GM23338 (cell line): ENCODE data around the gene PTH2. TPM values are rescaled to one million over a fixed set of nuclear protein-coding genes. Genes with fewer than 3 reads are reported as not detected.

Experiments used
- ATAC-seq: fragments of 200-7000 bp; cut with Tn5 transposase; 3 replicates; pipeline ENCODE4 v1.9.1; 2020
- DNase-seq: peaks from one replicate; pipeline ENCODE4 v3.0.0-alpha.2; 2015; ENCODE audit warnings: low spot score
- H2AFZ ChIP-seq: fragments of 200-600 bp; sonication (generic); 2 replicates; pipeline ENCODE4 v1.8.0; 2016; ENCODE audit warnings: antibody characterized with exemption, mild to moderate bottlenecking, moderate library complexity
- H3F3A ChIP-seq: fragments of 200-600 bp; sonication (generic); replicated peaks from 2 replicates; pipeline ENCODE4 v1.8.0; 2017; ENCODE audit warnings: antibody characterized with exemption, mixed run types, low read depth
- H3K27ac ChIP-seq: fragments of 200-600 bp; sonication (generic); 2 replicates; pipeline ENCODE4 v1.6.1; 2016; ENCODE audit warnings: low read depth
- H3K27me3 ChIP-seq: fragments of 200-600 bp; sonication (generic); 2 replicates; pipeline ENCODE4 v1.8.0; 2016; ENCODE audit warnings: mild to moderate bottlenecking, mixed run types, moderate library complexity; ENCODE audit not compliant: insufficient read depth
- H3K36me3 ChIP-seq: fragments of 200-600 bp; sonication (generic); 2 replicates; pipeline ENCODE4 v1.8.0; 2016; ENCODE audit warnings: mild to moderate bottlenecking; ENCODE audit not compliant: insufficient read depth
- H3K4me1 ChIP-seq: fragments of 200-600 bp; sonication (generic); 2 replicates; pipeline ENCODE4 v1.8.0; 2016; ENCODE audit warnings: mild to moderate bottlenecking, moderate library complexity; ENCODE audit not compliant: insufficient read depth
- H3K4me2 ChIP-seq: fragments of 200-600 bp; sonication (generic); 2 replicates; pipeline ENCODE4 v1.7.1; 2017; ENCODE audit warnings: mixed run types
- H3K4me3 ChIP-seq: fragments of 200-600 bp; sonication (generic); 2 replicates; pipeline ENCODE4 v1.6.1; 2016; ENCODE audit warnings: mixed run types
- H3K79me2 ChIP-seq: fragments of 200-600 bp; sonication (generic); replicated peaks from 2 replicates; pipeline ENCODE4 v1.8.0; 2017; ENCODE audit warnings: mild to moderate bottlenecking; ENCODE audit not compliant: insufficient read depth
- H3K9me2 ChIP-seq: fragments of 200-600 bp; sonication (generic); 2 replicates; pipeline ENCODE4 v1.8.0; 2017; ENCODE audit not compliant: insufficient read depth
- H4K20me1 ChIP-seq: fragments of 200-600 bp; sonication (generic); replicated peaks from 2 replicates; pipeline ENCODE4 v1.8.0; 2017; ENCODE audit warnings: mild to moderate bottlenecking; ENCODE audit not compliant: insufficient read depth
- H3K27ac Mint-ChIP-seq: 2 replicates; pipeline ENCODE4 v1.8.0; 2020; ENCODE audit warnings: inconsistent platforms, mild to moderate bottlenecking, moderate library complexity, mixed read lengths
- H3K27me3 Mint-ChIP-seq: 3 replicates; pipeline ENCODE4 v1.8.0; 2022; ENCODE audit warnings: low read depth, mild to moderate bottlenecking, moderate library complexity, mixed read lengths, inconsistent platforms; ENCODE audit not compliant: insufficient read depth, poor library complexity
- H3K36me3 Mint-ChIP-seq: 3 replicates; pipeline ENCODE4 v1.8.0; 2021; ENCODE audit warnings: low read depth, mild to moderate bottlenecking, inconsistent platforms, moderate library complexity, mixed read lengths
- H3K4me1 Mint-ChIP-seq: 3 replicates; pipeline ENCODE4 v1.8.0; 2020; ENCODE audit warnings: mild to moderate bottlenecking, inconsistent platforms, mixed read lengths
- H3K4me3 Mint-ChIP-seq: 3 replicates; pipeline ENCODE4 v1.8.0; 2021; ENCODE audit warnings: moderate library complexity, mild to moderate bottlenecking, inconsistent platforms, mixed read lengths
- H3K9me3 Mint-ChIP-seq: 3 replicates; pipeline ENCODE4 v1.8.0; 2020; ENCODE audit warnings: moderate library complexity, mild to moderate bottlenecking, inconsistent platforms, mixed read lengths
- CREB1 ChIP-seq: fragments of 250-450 bp; sonication (Bioruptor Pico); IDR thresholded peaks from 2 replicates; pipeline ENCODE4 v1.5.0; 2020; ENCODE audit warnings: low read depth, mild to moderate bottlenecking, moderate library complexity
- EZH2 ChIP-seq: fragments of 200-600 bp; sonication (generic); IDR thresholded peaks from one replicate; pipeline ENCODE4 v1.8.0; 2017; ENCODE audit warnings: antibody characterized with exemption, mild to moderate bottlenecking, low read depth; ENCODE audit not compliant: unreplicated experiment
- JUNB ChIP-seq: IDR thresholded peaks from one replicate; pipeline ENCODE4 v1.6.1; 2016; ENCODE audit warnings: antibody characterized with exemption; ENCODE audit not compliant: unreplicated experiment
- NANOG ChIP-seq: IDR thresholded peaks from 2 replicates; pipeline ENCODE4 v1.6.1; 2016; ENCODE audit warnings: antibody characterized with exemption, borderline replicate concordance
- STAT1 ChIP-seq: IDR thresholded peaks from one replicate; pipeline ENCODE4 v1.6.1; 2016; ENCODE audit warnings: antibody characterized with exemption; ENCODE audit not compliant: unreplicated experiment
- ZNF114 ChIP-seq: fragments of 250-450 bp; sonication (Bioruptor Pico); IDR thresholded peaks from 2 replicates; pipeline ENCODE4 v1.5.0; 2020; ENCODE audit warnings: mild to moderate bottlenecking, moderate library complexity
- polyA plus RNA-seq: library from polyadenylated mRNA; unstranded; fragments of >200 nt; fragmentation: Nextera tagmentation; extraction: Ambion mirVana; gene quantifications from 2 replicates; pipeline ENCODE4 v1.2.1, GENCODE V29; 2016
- total RNA-seq: library from RNA; depleted of rRNA; stranded (reverse); fragments of >200 nt; shearing (Covaris generic); gene quantifications from 2 replicates; pipeline ENCODE4 v1.2.3, GENCODE V29; 2014
- TF ChIP-seq, protein P1 (sequence below): IDR thresholded peaks from 2 replicates; pipeline ENCODE4 v1.6.1; 2016; ENCODE audit warnings: antibody characterized with exemption
- TF ChIP-seq, protein P2 (sequence below), 2 experiments: fragments of 200-600 bp in 1 of 2; sonication (generic) in 1 of 2; conservative IDR thresholded peaks; 2 replicates each; pipeline versions ENCODE4 v1.5.1 to v1.6.1; 2016 to 2017; ENCODE audit warnings: antibody characterized with exemption in 2 of 2, low read depth in 2 of 2, mild to moderate bottlenecking in 2 of 2, moderate library complexity in 1 of 2
- TF ChIP-seq, protein P3 (sequence below): IDR thresholded peaks from one replicate; pipeline ENCODE4 v1.6.1; 2018; ENCODE audit warnings: antibody characterized with exemption; ENCODE audit not compliant: unreplicated experiment

Gene PTH2
- total and polyA plus RNA-seq, 2 experiments from 2014 or later: 1.6 TPM; not detected in 1

DNA sequence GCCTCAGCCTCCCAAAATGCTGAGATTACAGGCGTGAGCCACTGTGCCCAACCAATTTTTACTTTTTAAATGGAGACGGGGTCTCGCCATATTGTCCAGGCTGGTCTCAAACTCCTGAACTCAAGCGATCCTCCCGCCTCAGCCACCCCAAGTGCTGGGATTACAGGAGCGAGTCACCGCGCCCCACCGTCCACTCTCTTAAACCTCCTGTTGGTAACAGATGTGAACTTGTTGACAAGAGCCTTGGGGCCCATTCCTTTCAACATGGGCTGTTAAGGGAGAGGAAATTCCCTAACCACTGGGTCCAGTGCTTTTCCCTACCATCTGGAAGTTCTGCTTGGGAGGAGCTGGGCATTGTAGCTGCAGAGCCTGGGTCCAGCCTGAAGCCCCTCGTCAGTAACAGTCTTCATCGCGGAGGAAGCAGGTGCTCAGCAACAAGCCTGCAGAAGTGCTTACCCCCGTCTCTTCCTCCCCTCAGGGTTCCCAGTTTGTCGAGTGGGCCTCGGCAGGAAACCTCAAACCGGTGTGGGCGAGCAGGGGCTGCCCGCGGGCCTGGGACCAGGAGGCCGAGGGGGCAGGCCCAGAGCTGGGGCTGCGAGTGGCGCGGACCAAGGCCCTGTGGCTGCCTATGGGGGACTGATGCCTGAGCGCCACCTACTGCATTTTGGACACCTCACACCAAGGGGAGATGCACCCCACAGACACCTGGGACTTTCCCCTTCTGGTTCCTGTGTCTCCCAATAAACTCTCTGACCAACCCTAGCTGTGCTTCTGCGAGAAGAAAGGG, 46.8 kb upstream of the PTH2 start:
- no peak overlapping the region for H2AFZ ChIP-seq
- Mint-ChIP-seq H3K4me1 (peaks cover 6% of the 10 kb centered on the region), H3K4me3 (no peak overlapping the region), H3K9me3 (no peaks in the 10 kb centered on the region), H3K27ac (no peak overlapping the region), H3K36me3 (peaks cover 21% of the 10 kb centered on the region), H3K27me3 (peaks cover 14% of the 10 kb centered on the region)
- H3K9me2 ChIP-seq: no peaks in the 10 kb centered on the region
- H3K4me3 ChIP-seq: no peak overlapping the region
- no peaks in the 10 kb centered on the region; the same call in 1 of the 2 replicates for H3K27me3 ChIP-seq
- 0 out of 2 replicates have a peak, but pooled peaks cover 19% of the 10 kb centered on the region for H3F3A ChIP-seq
- peak; percentile 53 for DNase-seq
- no peaks in the 10 kb centered on the region for H3K79me2 ChIP-seq
- no peak for TF ChIP-seq NANOG
- no peak for TF ChIP-seq JUNB
- TF ChIP-seq, protein P1, sequence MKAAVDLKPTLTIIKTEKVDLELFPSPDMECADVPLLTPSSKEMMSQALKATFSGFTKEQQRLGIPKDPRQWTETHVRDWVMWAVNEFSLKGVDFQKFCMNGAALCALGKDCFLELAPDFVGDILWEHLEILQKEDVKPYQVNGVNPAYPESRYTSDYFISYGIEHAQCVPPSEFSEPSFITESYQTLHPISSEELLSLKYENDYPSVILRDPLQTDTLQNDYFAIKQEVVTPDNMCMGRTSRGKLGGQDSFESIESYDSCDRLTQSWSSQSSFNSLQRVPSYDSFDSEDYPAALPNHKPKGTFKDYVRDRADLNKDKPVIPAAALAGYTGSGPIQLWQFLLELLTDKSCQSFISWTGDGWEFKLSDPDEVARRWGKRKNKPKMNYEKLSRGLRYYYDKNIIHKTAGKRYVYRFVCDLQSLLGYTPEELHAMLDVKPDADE: no peak
- TF ChIP-seq, protein P2, sequence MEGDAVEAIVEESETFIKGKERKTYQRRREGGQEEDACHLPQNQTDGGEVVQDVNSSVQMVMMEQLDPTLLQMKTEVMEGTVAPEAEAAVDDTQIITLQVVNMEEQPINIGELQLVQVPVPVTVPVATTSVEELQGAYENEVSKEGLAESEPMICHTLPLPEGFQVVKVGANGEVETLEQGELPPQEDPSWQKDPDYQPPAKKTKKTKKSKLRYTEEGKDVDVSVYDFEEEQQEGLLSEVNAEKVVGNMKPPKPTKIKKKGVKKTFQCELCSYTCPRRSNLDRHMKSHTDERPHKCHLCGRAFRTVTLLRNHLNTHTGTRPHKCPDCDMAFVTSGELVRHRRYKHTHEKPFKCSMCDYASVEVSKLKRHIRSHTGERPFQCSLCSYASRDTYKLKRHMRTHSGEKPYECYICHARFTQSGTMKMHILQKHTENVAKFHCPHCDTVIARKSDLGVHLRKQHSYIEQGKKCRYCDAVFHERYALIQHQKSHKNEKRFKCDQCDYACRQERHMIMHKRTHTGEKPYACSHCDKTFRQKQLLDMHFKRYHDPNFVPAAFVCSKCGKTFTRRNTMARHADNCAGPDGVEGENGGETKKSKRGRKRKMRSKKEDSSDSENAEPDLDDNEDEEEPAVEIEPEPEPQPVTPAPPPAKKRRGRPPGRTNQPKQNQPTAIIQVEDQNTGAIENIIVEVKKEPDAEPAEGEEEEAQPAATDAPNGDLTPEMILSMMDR (conservative IDR thresholded peaks at IDR 0.05; ENCODE audit: low read depth in 2 of 2): peak; percentile 45 to 69
- peak overlapping the region; percentile 32; the same call in 1 of the 2 replicates for H3K27ac ChIP-seq
- H3K36me3 ChIP-seq: no peaks in the 10 kb centered on the region
- no peak overlapping the region for H3K4me2 ChIP-seq
- H3K4me1 ChIP-seq: peaks cover 9% of the 10 kb centered on the region; the same call in 1 of the 2 replicates
- peak; percentile 11 for ATAC-seq
- no peaks in the 10 kb centered on the region; the same call in 1 of the 2 replicates for H4K20me1 ChIP-seq

DNA sequence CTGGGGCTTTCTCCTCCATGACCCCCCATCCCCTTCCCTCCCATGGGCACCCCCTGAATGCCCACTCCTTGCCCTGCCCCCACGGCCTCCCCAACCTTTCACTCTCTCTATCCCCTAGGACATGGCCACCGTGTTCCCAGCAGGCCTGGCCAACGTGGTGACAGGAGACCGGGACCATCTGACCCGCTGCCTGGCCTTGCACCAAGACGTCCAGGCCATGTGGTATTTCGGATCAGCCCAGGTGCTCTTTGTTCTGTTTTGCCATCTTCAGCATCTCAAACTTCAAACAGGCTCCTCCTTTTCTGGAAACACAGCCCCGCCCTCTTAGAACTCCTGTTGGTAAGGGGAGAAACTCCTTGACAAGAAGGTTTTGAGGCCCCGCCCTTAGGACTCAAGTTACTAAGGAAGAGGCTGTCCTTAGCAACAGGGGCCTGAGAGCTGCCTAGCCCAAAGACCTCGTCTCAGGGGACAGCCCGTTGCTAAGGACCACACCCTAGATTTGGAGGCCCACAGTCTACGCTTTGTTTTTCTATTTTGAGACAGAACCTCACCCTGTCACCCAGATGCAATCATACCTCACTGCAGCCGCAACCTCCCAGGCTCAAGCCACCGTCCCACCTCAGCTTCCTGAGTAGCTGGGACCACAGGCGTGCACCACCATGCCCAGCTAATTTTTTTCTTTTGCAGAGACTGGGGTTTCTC, 45.7 kb upstream of the PTH2 start:
- no peaks in the 10 kb centered on the region for H3K27me3 ChIP-seq
- H2AFZ ChIP-seq: no peak overlapping the region
- no peaks in the 10 kb centered on the region for H3K79me2 ChIP-seq
- Mint-ChIP-seq H3K4me3 (no peak overlapping the region), H3K9me3 (no peaks in the 10 kb centered on the region), H3K27ac (peak overlapping the region; percentile 85), H3K4me1 (peaks cover 6% of the 10 kb centered on the region), H3K36me3 (peaks cover 30% of the 10 kb centered on the region), H3K27me3 (peaks cover 21% of the 10 kb centered on the region)
- no peaks in the 10 kb centered on the region; the same call in 1 of the 2 replicates for H4K20me1 ChIP-seq
- ATAC-seq (peak; percentile 88), DNase-seq (peak; percentile 100)
- H3K4me2 ChIP-seq: peak overlapping the region; percentile 1; the same call in 1 of the 2 replicates
- H3F3A ChIP-seq: 0 out of 2 replicates have a peak, but pooled peaks cover 16% of the 10 kb centered on the region
- peaks cover 9% of the 10 kb centered on the region; the same call in 1 of the 2 replicates for H3K4me1 ChIP-seq
- H3K27ac ChIP-seq: no peak overlapping the region
- no peak overlapping the region for H3K4me3 ChIP-seq
- TF ChIP-seq, protein P3, sequence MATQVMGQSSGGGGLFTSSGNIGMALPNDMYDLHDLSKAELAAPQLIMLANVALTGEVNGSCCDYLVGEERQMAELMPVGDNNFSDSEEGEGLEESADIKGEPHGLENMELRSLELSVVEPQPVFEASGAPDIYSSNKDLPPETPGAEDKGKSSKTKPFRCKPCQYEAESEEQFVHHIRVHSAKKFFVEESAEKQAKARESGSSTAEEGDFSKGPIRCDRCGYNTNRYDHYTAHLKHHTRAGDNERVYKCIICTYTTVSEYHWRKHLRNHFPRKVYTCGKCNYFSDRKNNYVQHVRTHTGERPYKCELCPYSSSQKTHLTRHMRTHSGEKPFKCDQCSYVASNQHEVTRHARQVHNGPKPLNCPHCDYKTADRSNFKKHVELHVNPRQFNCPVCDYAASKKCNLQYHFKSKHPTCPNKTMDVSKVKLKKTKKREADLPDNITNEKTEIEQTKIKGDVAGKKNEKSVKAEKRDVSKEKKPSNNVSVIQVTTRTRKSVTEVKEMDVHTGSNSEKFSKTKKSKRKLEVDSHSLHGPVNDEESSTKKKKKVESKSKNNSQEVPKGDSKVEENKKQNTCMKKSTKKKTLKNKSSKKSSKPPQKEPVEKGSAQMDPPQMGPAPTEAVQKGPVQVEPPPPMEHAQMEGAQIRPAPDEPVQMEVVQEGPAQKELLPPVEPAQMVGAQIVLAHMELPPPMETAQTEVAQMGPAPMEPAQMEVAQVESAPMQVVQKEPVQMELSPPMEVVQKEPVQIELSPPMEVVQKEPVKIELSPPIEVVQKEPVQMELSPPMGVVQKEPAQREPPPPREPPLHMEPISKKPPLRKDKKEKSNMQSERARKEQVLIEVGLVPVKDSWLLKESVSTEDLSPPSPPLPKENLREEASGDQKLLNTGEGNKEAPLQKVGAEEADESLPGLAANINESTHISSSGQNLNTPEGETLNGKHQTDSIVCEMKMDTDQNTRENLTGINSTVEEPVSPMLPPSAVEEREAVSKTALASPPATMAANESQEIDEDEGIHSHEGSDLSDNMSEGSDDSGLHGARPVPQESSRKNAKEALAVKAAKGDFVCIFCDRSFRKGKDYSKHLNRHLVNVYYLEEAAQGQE: no peak
- TF ChIP-seq JUNB (no peak), EZH2 (no peak), CREB1 (CRISPR knock-in tag) (no peak), STAT1 (no peak), ZNF114 (no peak)
- TF ChIP-seq, protein P2 (conservative IDR thresholded peaks at IDR 0.05; ENCODE audit: low read depth in 2 of 2): no peak
- TF ChIP-seq, protein P1: no peak
- H3K36me3 ChIP-seq: no peaks in the 10 kb centered on the region
- no peaks in the 10 kb centered on the region for H3K9me2 ChIP-seq
